Frontal cortex (tissue), 4 donors: ENCODE data around the gene CCDC137. TPM values are rescaled to one million over a fixed set of nuclear protein-coding genes. Genes with fewer than 3 reads are reported as not detected.
A peak's percentile ranks its signal among the peaks of the same experiment; 100 is the strongest.

Experiments used
- DNase-seq, 2 donors: peaks; one replicate each; pipeline ENCODE4 v3.0.0; 2012; ENCODE audit warnings: low spot score in 2 of 2
- FAIRE-seq: peaks from 2 replicates; lab custom pipeline; 2012; peaks lifted over from hg19 to GRCh38; lab: Jason Lieb, UNC
- total RNA-seq: library from RNA; depleted of rRNA; stranded (reverse); fragments of >200 nt; gene quantifications from one replicate; pipeline ENCODE4 v1.2.3, GENCODE V29; 2014
- donor health status: control.
- donor health status: control.
- donor health status: control.

The CCDC137 gene
- total RNA-seq, 1 donor from 2014 or later = 6.1 TPM

GRCh38 chr17:81648013-81648706 is 18.4 kb upstream of the CCDC137 start:
- FAIRE-seq (no peak), DNase-seq (no peak)

GRCh38 chr17:81648707-81649085 is 17.8 kb upstream of the CCDC137 start:
- no peak for FAIRE-seq
- no peak for DNase-seq

- DNase-seq = no peak
- no peak for FAIRE-seq
Measured at GRCh38 chr17:81650951-81651350, 15.6 kb upstream of the CCDC137 start.

GRCh38 chr17:81651692-81652091 is 14.8 kb upstream of the CCDC137 start:
- DNase-seq (no peak), FAIRE-seq (no peak)

- FAIRE-seq = no peak
- DNase-seq = no peak
Measured at GRCh38 chr17:81652906-81653771, 13.4 kb upstream of the CCDC137 start.

GRCh38 chr17:81655378-81656117 is 11.0 kb upstream of the CCDC137 start:
- FAIRE-seq = no peak
- no peak for DNase-seq

- DNase-seq (no peak), FAIRE-seq (no peak)
Measured at GRCh38 chr17:81656118-81656743, 10.3 kb upstream of the CCDC137 start, which contains the start of gene PDE6G. Gene PDE6G, minus strand, starts transcription at chr17:81656542. Its CDS starts 3,237 bp downstream, at chr17:81653305.

- FAIRE-seq (no peak), DNase-seq (no peak)
Measured at GRCh38 chr17:81656835-81657234, 9.7 kb upstream of the CCDC137 start.

- no peak for DNase-seq
- FAIRE-seq = no peak
Measured at GRCh38 chr17:81659038-81659437, 7.5 kb upstream of the CCDC137 start.

- DNase-seq (no peak), FAIRE-seq (no peak)
Measured at GRCh38 chr17:81660441-81660840, 6.1 kb upstream of the CCDC137 start.

GRCh38 chr17:81662002-81662401 is 4.5 kb upstream of the CCDC137 start:
- DNase-seq (no peak), FAIRE-seq (no peak)

- FAIRE-seq = no peak
- no peak for DNase-seq
Measured at GRCh38 chr17:81664051-81664470, 2.5 kb upstream of the CCDC137 start.

- peak in 1 of 2 donors; percentile 29 for DNase-seq
- FAIRE-seq = no peak
Measured at GRCh38 chr17:81665205-81666091, 1.1 kb upstream of the CCDC137 start.

GRCh38 chr17:81666092-81666341 is 520 bp upstream of the CCDC137 start:
- DNase-seq = no peak
- FAIRE-seq = no peak

GRCh38 chr17:81667754-81668153 is 1.2 kb downstream of the CCDC137 start:
- no peak for DNase-seq
- FAIRE-seq = no peak

GRCh38 chr17:81672504-81672903 is 6.0 kb downstream of the CCDC137 start:
- no peak for DNase-seq
- FAIRE-seq = no peak

- DNase-seq = no peak
- FAIRE-seq = no peak
Measured at GRCh38 chr17:81672954-81673353, 6.4 kb downstream of the CCDC137 start.

GRCh38 chr17:81673561-81674258 is 7.2 kb downstream of the CCDC137 start:
- FAIRE-seq (no peak), DNase-seq (no peak)
